Transverse colon (tissue), 4 donors: ENCODE results near the gene SUFU. TPM values are rescaled to one million over a fixed set of nuclear protein-coding genes. Genes with fewer than 3 reads are reported as not detected.
A peak's percentile ranks its signal among the peaks of the same experiment; 100 is the strongest.

ENCODE experiments used
- DNase-seq: peaks from one replicate; pipeline ENCODE4 v3.0.0-alpha.2; 2019
- H3K27ac ChIP-seq, 4 donors: fragments of 200-600 bp; sonication (generic); 2 replicates each; pipeline ENCODE4 v1.5.1; 2016 to 2018; ENCODE audit warnings: inconsistent platforms in 4 of 4
- H3K27me3 ChIP-seq: fragments of 200-600 bp; sonication (generic); 2 replicates; pipeline ENCODE4 v1.5.1; 2017; ENCODE audit warnings: inconsistent platforms
- H3K36me3 ChIP-seq, 4 donors: fragments of 200-600 bp; sonication (generic); 2 replicates each; pipeline ENCODE4 v1.5.1; 2017 to 2019; ENCODE audit warnings: inconsistent platforms in 4 of 4
- H3K4me1 ChIP-seq, 4 donors: fragments of 200-600 bp; sonication (generic); 2 replicates each; pipeline ENCODE4 v1.5.1; 2017 to 2020; ENCODE audit warnings: inconsistent platforms in 4 of 4
- H3K4me3 ChIP-seq, 4 donors: fragments of 200-600 bp; sonication (generic); 1 replicate in 1 of 4; 2 replicates in 3 of 4; pipeline versions ENCODE4 v1.5.1 to v1.6.1; 2017 to 2019; ENCODE audit warnings: inconsistent platforms in 4 of 4
- H3K9me3 ChIP-seq, 2 donors: fragments of 200-600 bp; sonication (generic); 2 replicates each; pipeline ENCODE4 v1.5.1; 2017 to 2019; ENCODE audit warnings: inconsistent platforms in 2 of 2
- CTCF ChIP-seq, 5 experiments: fragments of 200-600 bp in 3 of 5; fragments of 450-650 bp in 2 of 5; sonication (generic) in 3 of 5; IDR thresholded peaks; 1 replicate in 2 of 5; 2 replicates in 3 of 5; pipeline ENCODE4 v1.5.1; 2016 to 2017; ENCODE audit warnings: antibody characterized with exemption in 5 of 5, inconsistent platforms in 3 of 5, mild to moderate bottlenecking in 2 of 5, moderate library complexity in 1 of 5
- EP300 ChIP-seq: sonication (generic); formaldehyde crosslinking; IDR thresholded peaks from one replicate; pipeline ENCODE4 v1.6.1; 2017; ENCODE audit warnings: antibody characterized with exemption, low read depth
- POLR2A ChIP-seq: fragments of 450-650 bp; IDR thresholded peaks from one replicate; pipeline ENCODE4 v1.6.1; 2016; ENCODE audit warnings: antibody characterized with exemption, mild to moderate bottlenecking, moderate library complexity
- POLR2AphosphoS5 ChIP-seq, 3 donors: sonication (generic); formaldehyde crosslinking; IDR thresholded peaks; one replicate each; pipeline ENCODE4 v1.6.1; 2016; ENCODE audit warnings: antibody characterized with exemption in 3 of 3
- WGBS, 2 donors: methylation state at CpG; one replicate each; pipeline ENCODE4 v1.1.5; 2018; ENCODE audit warnings: low coverage in 1 of 2; 5-methylcytosine and 5-hydroxymethylcytosine counted together
- in situ Hi-C, 4 donors: fragments of 200-750 bp; cut with MboI; loops; one replicate each; pipeline versions ENCODE4 v1.15.0 to v1.15.1; 2017; ENCODE audit warnings: low sequenced_read_pairs in 3 of 4, low pct_ligation_motif_present in 1 of 4, low pct_unique_long_range_greater_than_20kb in 1 of 4
- intact Hi-C: fragments of 100-400 bp; cut with DNase I; formaldehyde crosslinking; loops from one replicate; pipeline ENCODE4 v1.15.1; 2023; ENCODE audit warnings: low total_unique reads
- total RNA-seq, 4 donors: library from RNA; depleted of rRNA; stranded (reverse); fragments of >200 nt; gene quantifications; one replicate each; pipeline ENCODE4 v1.1.0, GENCODE V29; 2016

Gene SUFU
- total RNA-seq, 4 donors from 2014 or later: 5.4 to 13.8 (median 6.6) TPM

GRCh38 chr10:102458656-102459055 lies 45.1 kb upstream of the SUFU start:
- TF ChIP-seq CTCF (IDR thresholded peaks at IDR 0.05) (no peak), POLR2AphosphoS5 (IDR thresholded peaks at IDR 0.05) (no peak), POLR2A (no peak), EP300 (no peak)
- in situ Hi-C loops (no loop called here), intact Hi-C loops (no loop called here)
- WGBS, 2 donors: 74 to 79% methylated on average over 4 of the region's 4 CpGs
- no peaks in the 10 kb centered on the region for H3K9me3 ChIP-seq
- no peak overlapping the region for H3K4me3 ChIP-seq
- no peaks in the 10 kb centered on the region for H3K36me3 ChIP-seq
- H3K4me1 ChIP-seq: peaks cover 11 to 28% (median 21%) of the 10 kb centered on the region in 4 donors
- H3K27ac ChIP-seq: no peak overlapping the region
- no peak for DNase-seq
- H3K27me3 ChIP-seq: no peaks in the 10 kb centered on the region

GRCh38 chr10:102460836-102461186 lies 43.0 kb upstream of the SUFU start:
- Histone ChIP-seq H3K27me3 (no peaks in the 10 kb centered on the region), H3K27ac (peak overlapping the region; percentile 23 to 47 (median 37)), H3K9me3 (no peaks in the 10 kb centered on the region), H3K36me3 (no peaks in the 10 kb centered on the region), H3K4me3 (peak overlapping the region; percentile 26 to 66 (median 56)), H3K4me1 (peaks cover 11 to 30% (median 21%) of the 10 kb centered on the region in 4 donors)
- in situ Hi-C loops: no loop called here
- TF ChIP-seq POLR2A (no peak), EP300 (no peak), CTCF (IDR thresholded peaks at IDR 0.05) (no peak)
- WGBS, 2 donors: 12 to 13% methylated on average over 3 to 8 of the region's 8 CpGs
- intact Hi-C loops: no loop called here
- no peak for DNase-seq

GRCh38 chr10:102461187-102462054 lies 42.4 kb upstream of the SUFU start:
- H3K27me3 ChIP-seq: no peaks in the 10 kb centered on the region
- no peaks in the 10 kb centered on the region for H3K9me3 ChIP-seq
- peak; percentile 97 for DNase-seq
- H3K4me1 ChIP-seq: peaks cover 11 to 30% (median 21%) of the 10 kb centered on the region in 4 donors
- 4% methylated on average over 52 of the region's 54 CpGs; no CpG with 5 or more reads in 1 of the 2 donors for WGBS, 2 donors
- intact Hi-C loops: no loop called here
- TF ChIP-seq EP300: no peak
- peak; percentile 46 for TF ChIP-seq POLR2A
- TF ChIP-seq POLR2AphosphoS5 (IDR thresholded peaks at IDR 0.05): peak in 2 of 3 donors; percentile 54 to 60
- no peak for TF ChIP-seq CTCF (IDR thresholded peaks at IDR 0.05)
- in situ Hi-C loops: no loop called here
- no peaks in the 10 kb centered on the region for H3K36me3 ChIP-seq
- peak overlapping the region; percentile 23 to 47 (median 37) for H3K27ac ChIP-seq
- peak overlapping the region; percentile 26 to 66 (median 56) for H3K4me3 ChIP-seq

- intact Hi-C loops: no loop called here
- in situ Hi-C loops: no loop called here
- DNase-seq: no peak
- Histone ChIP-seq H3K4me3 (peak overlapping the region in 1 of 4 donors; percentile 34), H3K27me3 (no peaks in the 10 kb centered on the region), H3K36me3 (no peaks in the 10 kb centered on the region), H3K9me3 (no peaks in the 10 kb centered on the region), H3K27ac (peak overlapping the region in 2 of 4 donors; percentile 1 to 24), H3K4me1 (peaks cover 11 to 32% (median 21%) of the 10 kb centered on the region in 4 donors)
- no peak for TF ChIP-seq POLR2A
- TF ChIP-seq CTCF (IDR thresholded peaks at IDR 0.05): no peak
- TF ChIP-seq EP300: no peak
- TF ChIP-seq POLR2AphosphoS5 (IDR thresholded peaks at IDR 0.05): no peak
- WGBS, 2 donors: 60 to 66% methylated on average over 1 to 6 of the region's 6 CpGs
These were observed 41.2 kb upstream of the SUFU start for GRCh38 chr10:102462512-102463054.
